Transverse colon (tissue), 4 donors: ENCODE data around the gene TRIM44. TPM values are rescaled to one million over a fixed set of nuclear protein-coding genes. Genes with fewer than 3 reads are reported as not detected.

Source experiments
- DNase-seq: peaks from one replicate; pipeline ENCODE4 v3.0.0-alpha.2; 2019
- H3K27ac ChIP-seq, 4 donors: fragments of 200-600 bp; sonication (generic); 2 replicates each; pipeline ENCODE4 v1.5.1; 2016 to 2018; ENCODE audit warnings: inconsistent platforms in 4 of 4
- H3K27me3 ChIP-seq: fragments of 200-600 bp; sonication (generic); 2 replicates; pipeline ENCODE4 v1.5.1; 2017; ENCODE audit warnings: inconsistent platforms
- H3K36me3 ChIP-seq, 4 donors: fragments of 200-600 bp; sonication (generic); 2 replicates each; pipeline ENCODE4 v1.5.1; 2017 to 2019; ENCODE audit warnings: inconsistent platforms in 4 of 4
- H3K4me1 ChIP-seq, 4 donors: fragments of 200-600 bp; sonication (generic); 2 replicates each; pipeline ENCODE4 v1.5.1; 2017 to 2020; ENCODE audit warnings: inconsistent platforms in 4 of 4
- H3K4me3 ChIP-seq, 4 donors: fragments of 200-600 bp; sonication (generic); 1 replicate in 1 of 4; 2 replicates in 3 of 4; pipeline versions ENCODE4 v1.5.1 to v1.6.1; 2017 to 2019; ENCODE audit warnings: inconsistent platforms in 4 of 4
- H3K9me3 ChIP-seq, 2 donors: fragments of 200-600 bp; sonication (generic); 2 replicates each; pipeline ENCODE4 v1.5.1; 2017 to 2019; ENCODE audit warnings: inconsistent platforms in 2 of 2
- EP300 ChIP-seq: sonication (generic); formaldehyde crosslinking; IDR thresholded peaks from one replicate; pipeline ENCODE4 v1.6.1; 2017; ENCODE audit warnings: antibody characterized with exemption, low read depth
- POLR2A ChIP-seq: fragments of 450-650 bp; IDR thresholded peaks from one replicate; pipeline ENCODE4 v1.6.1; 2016; ENCODE audit warnings: antibody characterized with exemption, mild to moderate bottlenecking, moderate library complexity
- POLR2AphosphoS5 ChIP-seq, 3 donors: sonication (generic); formaldehyde crosslinking; IDR thresholded peaks; one replicate each; pipeline ENCODE4 v1.6.1; 2016; ENCODE audit warnings: antibody characterized with exemption in 3 of 3
- WGBS, 2 donors: methylation state at CpG; one replicate each; pipeline ENCODE4 v1.1.5; 2018; ENCODE audit warnings: low coverage in 1 of 2; 5-methylcytosine and 5-hydroxymethylcytosine counted together
- in situ Hi-C, 4 donors: fragments of 200-750 bp; cut with MboI; loops; one replicate each; pipeline versions ENCODE4 v1.15.0 to v1.15.1; 2017; ENCODE audit warnings: low sequenced_read_pairs in 3 of 4, low pct_ligation_motif_present in 1 of 4, low pct_unique_long_range_greater_than_20kb in 1 of 4
- intact Hi-C: fragments of 100-400 bp; cut with DNase I; formaldehyde crosslinking; loops from one replicate; pipeline ENCODE4 v1.15.1; 2023; ENCODE audit warnings: low total_unique reads
- total RNA-seq, 4 donors: library from RNA; depleted of rRNA; stranded (reverse); fragments of >200 nt; gene quantifications; one replicate each; pipeline ENCODE4 v1.1.0, GENCODE V29; 2016
- TF ChIP-seq, protein P1 (sequence below), 5 experiments: fragments of 200-600 bp in 3 of 5; fragments of 450-650 bp in 2 of 5; sonication (generic) in 3 of 5; IDR thresholded peaks; 1 replicate in 2 of 5; 2 replicates in 3 of 5; pipeline ENCODE4 v1.5.1; 2016 to 2017; ENCODE audit warnings: antibody characterized with exemption in 5 of 5, inconsistent platforms in 3 of 5, mild to moderate bottlenecking in 2 of 5, moderate library complexity in 1 of 5

Gene TRIM44
- total RNA-seq, 4 donors from 2014 or later: 17.9 to 93.9 (median 37.5) TPM

DNA sequence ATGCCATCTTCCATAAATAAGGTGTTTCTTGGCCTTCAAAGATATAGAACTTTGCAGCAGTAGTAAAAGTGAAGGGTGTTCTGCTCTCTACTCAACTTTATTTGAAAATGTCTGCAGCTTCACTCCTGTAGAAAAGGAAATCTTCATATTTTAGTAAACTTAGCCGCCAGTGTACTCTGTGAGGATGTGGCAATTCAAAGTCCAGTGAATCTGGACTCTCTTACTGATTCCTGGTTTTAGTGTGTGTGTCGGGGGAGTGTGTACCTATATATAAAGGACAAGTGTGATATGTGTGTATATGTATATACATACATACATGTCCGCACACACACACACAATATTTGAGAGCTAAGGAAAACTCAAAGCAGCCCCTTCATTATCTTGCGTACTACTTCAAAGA is 147.0 kb downstream of the TRIM44 start:
- H3K4me3 ChIP-seq: no peak overlapping the region
- intact Hi-C loops (no loop called here), in situ Hi-C loops (loop anchor here in 3 of 4 donors (25.0 kb wide), 2 partner anchors 197 to 453 kb away; partner anchors contain the start of gene FJX1 (in 1 of the 3))
- no peaks in the 10 kb centered on the region for H3K9me3 ChIP-seq
- no peaks in the 10 kb centered on the region for H3K36me3 ChIP-seq
- no peaks in the 10 kb centered on the region for H3K4me1 ChIP-seq
- 75 to 80% methylated on average over 4 of the region's 4 CpGs for WGBS, 2 donors
- TF ChIP-seq POLR2A (no peak), POLR2AphosphoS5 (IDR thresholded peaks at IDR 0.05) (no peak), EP300 (no peak)
- TF ChIP-seq, protein P1, sequence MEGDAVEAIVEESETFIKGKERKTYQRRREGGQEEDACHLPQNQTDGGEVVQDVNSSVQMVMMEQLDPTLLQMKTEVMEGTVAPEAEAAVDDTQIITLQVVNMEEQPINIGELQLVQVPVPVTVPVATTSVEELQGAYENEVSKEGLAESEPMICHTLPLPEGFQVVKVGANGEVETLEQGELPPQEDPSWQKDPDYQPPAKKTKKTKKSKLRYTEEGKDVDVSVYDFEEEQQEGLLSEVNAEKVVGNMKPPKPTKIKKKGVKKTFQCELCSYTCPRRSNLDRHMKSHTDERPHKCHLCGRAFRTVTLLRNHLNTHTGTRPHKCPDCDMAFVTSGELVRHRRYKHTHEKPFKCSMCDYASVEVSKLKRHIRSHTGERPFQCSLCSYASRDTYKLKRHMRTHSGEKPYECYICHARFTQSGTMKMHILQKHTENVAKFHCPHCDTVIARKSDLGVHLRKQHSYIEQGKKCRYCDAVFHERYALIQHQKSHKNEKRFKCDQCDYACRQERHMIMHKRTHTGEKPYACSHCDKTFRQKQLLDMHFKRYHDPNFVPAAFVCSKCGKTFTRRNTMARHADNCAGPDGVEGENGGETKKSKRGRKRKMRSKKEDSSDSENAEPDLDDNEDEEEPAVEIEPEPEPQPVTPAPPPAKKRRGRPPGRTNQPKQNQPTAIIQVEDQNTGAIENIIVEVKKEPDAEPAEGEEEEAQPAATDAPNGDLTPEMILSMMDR (IDR thresholded peaks at IDR 0.05): no peak
- no peak for DNase-seq
- H3K27ac ChIP-seq: no peak overlapping the region
- no peaks in the 10 kb centered on the region for H3K27me3 ChIP-seq

DNA sequence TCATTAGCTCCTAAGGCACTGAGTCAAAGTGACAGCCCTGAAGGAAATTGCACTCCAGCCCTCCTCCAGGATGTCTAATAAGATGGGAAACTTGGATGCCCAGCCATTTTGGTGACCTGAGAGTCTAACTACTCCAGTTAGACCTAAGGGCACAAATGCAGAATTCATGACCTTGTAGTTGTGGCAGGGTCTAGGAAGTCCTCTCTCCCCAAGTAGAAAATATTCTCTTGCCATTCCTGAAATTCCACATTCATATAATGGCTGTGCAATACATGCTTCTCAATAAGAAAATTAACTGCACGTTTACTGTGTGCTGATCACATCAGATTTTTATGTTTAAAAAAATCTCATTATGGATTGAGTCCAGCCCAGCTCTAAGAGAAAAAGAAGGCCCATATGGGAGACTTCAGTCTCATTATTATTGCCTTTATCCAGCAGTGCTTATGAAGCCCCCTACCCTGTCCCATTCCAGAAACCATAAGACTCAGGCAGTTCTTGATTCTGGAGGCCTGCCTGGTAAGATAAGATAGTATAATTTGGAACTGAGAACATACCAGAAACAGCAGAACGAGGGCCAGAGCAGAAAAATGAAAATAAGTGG is 147.6 kb downstream of the TRIM44 start:
- in situ Hi-C loops: loop anchor here (10.0 to 25.0 kb wide), 4 partner anchors 195 to 455 kb away; partner anchors contain the start of gene FJX1 (in 2 of the 4)
- H3K36me3 ChIP-seq: no peaks in the 10 kb centered on the region
- H3K27ac ChIP-seq: no peak overlapping the region
- TF ChIP-seq EP300: no peak
- no peak for TF ChIP-seq POLR2A
- TF ChIP-seq, protein P1 (IDR thresholded peaks at IDR 0.05): no peak
- TF ChIP-seq POLR2AphosphoS5 (IDR thresholded peaks at IDR 0.05): no peak
- no peak for DNase-seq
- WGBS, 2 donors: 0 to 46% methylated on average over 1 to 2 of the region's 2 CpGs
- H3K4me3 ChIP-seq: no peak overlapping the region
- intact Hi-C loops: loop anchor here (10.0 kb wide), 1 partner anchor 455 kb away; no protein-coding TSS in a partner anchor
- no peaks in the 10 kb centered on the region for H3K9me3 ChIP-seq
- H3K4me1 ChIP-seq: no peaks in the 10 kb centered on the region
- H3K27me3 ChIP-seq: no peaks in the 10 kb centered on the region

DNA sequence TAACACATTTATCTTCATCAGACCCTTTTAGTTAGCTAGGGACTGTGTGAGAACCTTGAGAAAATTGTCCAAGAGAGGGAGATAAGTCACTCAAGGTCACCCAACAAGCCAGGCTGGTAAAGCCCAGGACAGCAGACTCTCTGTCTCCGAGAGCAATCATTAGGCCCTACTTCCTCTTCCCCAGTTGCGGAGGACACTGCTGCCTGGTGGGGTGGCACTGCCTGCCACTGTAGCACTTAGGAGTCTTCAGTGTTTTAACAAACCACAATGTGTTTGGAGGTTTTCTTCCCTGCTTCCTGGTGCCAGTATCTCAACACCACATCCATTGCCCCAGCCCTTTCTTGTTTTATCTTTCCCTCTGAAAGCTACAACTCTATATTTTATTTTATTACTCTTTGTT is 149.2 kb downstream of the TRIM44 start:
- H3K9me3 ChIP-seq: no peaks in the 10 kb centered on the region
- no peak for DNase-seq
- WGBS, 2 donors: 84% methylated on average over 2 of the region's 2 CpGs; no CpG with 5 or more reads in 1 of the 2 donors
- intact Hi-C loops: loop anchor here (10.0 kb wide), 1 partner anchor 453 kb away; no protein-coding TSS in a partner anchor
- H3K27ac ChIP-seq: no peak overlapping the region
- no peaks in the 10 kb centered on the region for H3K36me3 ChIP-seq
- in situ Hi-C loops: loop anchor here (10.0 to 25.0 kb wide), 4 partner anchors 197 to 453 kb away; partner anchors contain the start of gene FJX1 (in 2 of the 4)
- TF ChIP-seq, protein P1 (IDR thresholded peaks at IDR 0.05): no peak
- TF ChIP-seq EP300: no peak
- TF ChIP-seq POLR2A: no peak
- no peak for TF ChIP-seq POLR2AphosphoS5 (IDR thresholded peaks at IDR 0.05)
- H3K4me3 ChIP-seq: no peak overlapping the region
- H3K27me3 ChIP-seq: no peaks in the 10 kb centered on the region
- no peaks in the 10 kb centered on the region for H3K4me1 ChIP-seq

DNA sequence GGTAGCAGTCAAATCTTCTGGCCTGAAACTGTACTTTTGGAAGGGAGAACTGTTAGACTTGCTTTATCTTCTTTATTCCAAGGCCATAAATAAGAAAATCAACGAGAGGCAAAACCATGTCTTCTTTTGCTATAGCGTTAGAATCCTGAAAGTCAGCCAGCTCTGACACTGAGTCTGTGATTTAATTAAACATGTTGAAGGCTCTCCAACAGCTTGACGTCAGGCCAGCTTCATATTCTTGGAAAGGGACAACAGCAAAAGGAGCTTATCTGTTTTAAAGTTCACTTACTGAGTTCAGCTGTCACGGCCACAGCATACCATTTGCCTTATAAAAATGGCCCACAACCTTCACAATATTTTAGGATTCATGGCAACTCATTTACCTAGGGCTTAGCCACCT is 150.3 kb downstream of the TRIM44 start:
- no peaks in the 10 kb centered on the region for H3K36me3 ChIP-seq
- no peak overlapping the region for H3K27ac ChIP-seq

More for the DNA sequence above, 150.3 kb downstream of the TRIM44 start:
- intact Hi-C loops (loop anchor here (10.0 kb wide), 1 partner anchor 452 kb away; no protein-coding TSS in a partner anchor), in situ Hi-C loops (loop anchor here (10.0 to 25.0 kb wide), 4 partner anchors 198 to 452 kb away; partner anchors contain the start of gene FJX1 (in 2 of the 4))
- TF ChIP-seq POLR2A (no peak), POLR2AphosphoS5 (IDR thresholded peaks at IDR 0.05) (no peak)
- Histone ChIP-seq H3K4me3 (no peak overlapping the region), H3K4me1 (no peaks in the 10 kb centered on the region), H3K9me3 (no peaks in the 10 kb centered on the region), H3K27me3 (no peaks in the 10 kb centered on the region)
- WGBS, 2 donors: 73 to 81% methylated on average over 2 to 4 of the region's 4 CpGs
- no peak for DNase-seq
